ENCODE data around the gene ATF7.

GRCh38 chr12:53479331-53479730 is 146.9 kb downstream of the ATF7 start:
- no peak for TF ChIP-seq GATA2 (IDR thresholded peaks at IDR 0.05; ENCODE audit: low read depth, low read length)
- TF ChIP-seq GATA3 (IDR thresholded peaks at IDR 0.05; ENCODE audit: low read depth, low read length): no peak

Data from SH-SY5Y (cell line).